Psoas muscle (tissue), 8 donors: ENCODE data around the gene ZNF534. TPM values are rescaled to one million over a fixed set of nuclear protein-coding genes. Genes with fewer than 3 reads are reported as not detected.
"Not testable (repeated sequence)": the region's sequence is repeated elsewhere in the genome, so short reads cannot be mapped to it uniquely, and the experiment has no call there.

Experiments
- ATAC-seq, 4 donors: fragments of 200-7000 bp; cut with Tn5 transposase; one replicate each; pipeline ENCODE4 v1.9.1; 2020; ENCODE audit warnings: moderate library complexity in 3 of 4, mild to moderate bottlenecking in 2 of 4
- DNase-seq, 2 donors: peaks; one replicate each; pipeline ENCODE4 v3.0.0-alpha.2; 2020
- H3K27ac ChIP-seq: fragments of 200-600 bp; one replicate; pipeline ENCODE4 v1.8.0; 2022
- H3K27me3 ChIP-seq, 3 donors: fragments of 200-600 bp in 1 of 3; one replicate each; pipeline versions ENCODE4 v1.6.1 to v1.8.0; 2013 to 2022; ENCODE audit warnings: low read length in 2 of 3, mild to moderate bottlenecking in 2 of 3, moderate library complexity in 1 of 3; ENCODE audit not compliant: insufficient read depth in 3 of 3
- H3K36me3 ChIP-seq, 2 donors: fragments of 200-600 bp in 1 of 2; one replicate each; pipeline versions ENCODE4 v1.6.1 to v1.8.0; 2013 to 2022; ENCODE audit warnings: low read depth in 1 of 2, mild to moderate bottlenecking in 1 of 2, moderate library complexity in 1 of 2; ENCODE audit not compliant: insufficient read depth in 1 of 2
- H3K4me1 ChIP-seq: fragments of 200-600 bp; one replicate; pipeline ENCODE4 v1.8.0; 2022
- H3K4me3 ChIP-seq: fragments of 200-600 bp; one replicate; pipeline ENCODE4 v1.8.0; 2022; ENCODE audit warnings: mild to moderate bottlenecking
- H3K9me3 ChIP-seq: fragments of 200-600 bp; one replicate; pipeline ENCODE4 v1.8.0; 2022
- CTCF ChIP-seq: fragments of 200-600 bp; IDR thresholded peaks from one replicate; pipeline ENCODE4 v1.8.0; 2022; ENCODE audit warnings: antibody characterized with exemption
- WGBS, 3 donors: extraction: QIAGEN DNeasy Blood & Tissue Kit; methylation state at CpG; one replicate each; pipeline versions ENCODE4 v1.1.6 to v1.1.7; 2013; 5-methylcytosine and 5-hydroxymethylcytosine counted together
- intact Hi-C, 2 donors: fragments of 100-400 bp; cut with DNase I; formaldehyde crosslinking; loops; one replicate each; pipeline versions ENCODE4 v1.11.0 to v1.14.2; 2022
- polyA plus RNA-seq, 3 donors: library from polyadenylated mRNA; stranded (reverse); fragments of 200-250 nt; gene quantifications; one replicate each; pipeline ENCODE4 v1.2.3, GENCODE V29; 2013
- total RNA-seq, 4 donors: library from RNA; stranded (reverse); fragmentation: NEBNext Ultra II Directional in 2 of 4; extraction: Animal tissue kit (Norgen Biotek cat#: 25700) in 2 of 4; gene quantifications; one replicate each; pipeline versions ENCODE4 v1.2.1 to v1.2.4, GENCODE V29; 2021 to 2023
- donor health status: healthy with polysubstance abuse.
- donor health status: DM: no; HTN: no; CAD: no; lungs with moderate emphysema.
- donor health status: Bipolar disorder and iron deficiency.
- donor health status: healthy.
- donor health status: DM: yes; HTN: yes; CAD: no.
- donor health status: DM: no; HTN: no; CAD: no.
- donor health status: DM: no; HTN: no; CAD: no.
- donor health status: DM: yes; HTN: yes; CAD: no.

Gene ZNF534
- total and polyA plus RNA-seq, 7 donors = 0.07 to 0.52 (median 0.14) TPM; not detected in 2

- peak within 1 kb of the TSS; percentile 69 for H3K4me3 ChIP-seq
- H3K27me3 ChIP-seq = peaks cover 0 to 4% (median 0%) of the 10 kb centered on the region in 3 donors
- intact Hi-C loops = no loop called here
- H3K36me3 ChIP-seq = peaks cover 8 to 14% of the 10 kb centered on the region in 2 donors
- no peak within 1 kb of the TSS for H3K27ac ChIP-seq
- 1 to 2% (median 2%) methylated on average over 48 of the region's 48 CpGs for WGBS, 3 donors
- no peaks in the 10 kb centered on the region for H3K4me1 ChIP-seq
- no peak for TF ChIP-seq CTCF
- H3K9me3 ChIP-seq = peaks cover 49% of the 10 kb centered on the region
- peak; percentile 40 to 85 (median 78) for ATAC-seq
- DNase-seq = peak; percentile 80 to 88
Observed at GRCh38 chr19:52453324-52454094, 24.6 kb downstream of the ZNF534 start, which contains the start of gene ZNF578. ZNF578 (plus strand) TSS chr19:52453553; CDS start chr19:52501846, 48,293 bp downstream.

GRCh38 chr19:52464798-52465470, 36.0 kb downstream of the ZNF534 start:
- intact Hi-C loops = no loop called here

GRCh38 chr19:52473655-52474350, 44.9 kb downstream of the ZNF534 start:
- intact Hi-C loops = no loop called here
- Histone ChIP-seq H3K4me3 (no peak overlapping the region), H3K27me3 (no peaks in the 10 kb centered on the region), H3K36me3 (no peaks in the 10 kb centered on the region), H3K9me3 (peaks cover 98% of the 10 kb centered on the region), H3K27ac (no peak overlapping the region), H3K4me1 (no peaks in the 10 kb centered on the region)
- DNase-seq (no peak), ATAC-seq (no peak)
- WGBS, 3 donors = 93 to 97% (median 95%) methylated on average over 3 of the region's 3 CpGs
- no peak for TF ChIP-seq CTCF

More at GRCh38 chr19:52464798-52465470, 36.0 kb downstream of the ZNF534 start:
- no peak for TF ChIP-seq CTCF
- no peak for DNase-seq
- WGBS, 3 donors = 83 to 86% (median 83%) methylated on average over 14 of the region's 14 CpGs
- Histone ChIP-seq H3K36me3 (no peaks in the 10 kb centered on the region), H3K27me3 (no peaks in the 10 kb centered on the region), H3K27ac (no peak overlapping the region), H3K9me3 (peaks cover 81% of the 10 kb centered on the region), H3K4me3 (no peak overlapping the region), H3K4me1 (no peaks in the 10 kb centered on the region)
- ATAC-seq = no peak

- Histone ChIP-seq H3K27ac (no peak overlapping the region), H3K36me3 (no peaks in the 10 kb centered on the region), H3K9me3 (peaks cover 98% of the 10 kb centered on the region), H3K4me1 (no peaks in the 10 kb centered on the region), H3K4me3 (no peak overlapping the region), H3K27me3 (no peaks in the 10 kb centered on the region)
- ATAC-seq (no peak), DNase-seq (no peak)
- WGBS, 3 donors = 96 to 98% (median 97%) methylated on average over 7 of the region's 7 CpGs
- intact Hi-C loops = no loop called here
- no peak for TF ChIP-seq CTCF
Observed at GRCh38 chr19:52474351-52475127, 45.6 kb downstream of the ZNF534 start.

GRCh38 chr19:52484111-52484743, 55.3 kb downstream of the ZNF534 start:
- H3K4me1 ChIP-seq, H3K4me3 ChIP-seq, H3K27ac ChIP-seq, intact Hi-C loops, H3K27me3 ChIP-seq, ATAC-seq, H3K36me3 ChIP-seq, DNase-seq: not testable (repeated sequence)
- 49 to 56% (median 52%) methylated on average over 7 of the region's 7 CpGs for WGBS, 3 donors
- H3K9me3 ChIP-seq = peaks cover 50% of the 10 kb centered on the region

GRCh38 chr19:52485064-52485463, 56.1 kb downstream of the ZNF534 start:
- H3K27ac ChIP-seq, H3K4me1 ChIP-seq, H3K4me3 ChIP-seq, ATAC-seq, DNase-seq, H3K27me3 ChIP-seq, intact Hi-C loops, H3K36me3 ChIP-seq: not testable (repeated sequence)
- WGBS, 3 donors = 37 to 45% (median 40%) methylated on average over 7 of the region's 7 CpGs
- peaks cover 51% of the 10 kb centered on the region for H3K9me3 ChIP-seq
